ENCODE results near the gene ASTN2.
"Not testable (repeated sequence)": the region's sequence is repeated elsewhere in the genome, so short reads cannot be mapped to it uniquely, and the experiment has no call there.

- not testable (repeated sequence) for TF ChIP-seq TAF1 (IDR thresholded peaks at IDR 0.05; ENCODE audit: borderline replicate concordance, low read depth, low read length); GATAD2B (conservative IDR thresholded peaks at IDR 0.05; ENCODE audit: low read depth); CBX5 (IDR thresholded peaks at IDR 0.05; ENCODE audit: low read depth); POLR2A (IDR thresholded peaks at IDR 0.05; ENCODE audit: low read depth, low read length); CTCF (IDR thresholded peaks at IDR 0.05 in 2 of 3, conservative IDR thresholded peaks at IDR 0.05 in 1 of 3; ENCODE audit: control insufficient read depth in 2 of 3, extremely low read depth in 1 of 3, insufficient read depth in 1 of 3, low read depth in 3 of 3, low read length in 3 of 3)
These were observed 584.5 kb downstream of the ASTN2 start for GRCh38 chr9:116830321-116830720.
